WERI-Rb-1 (cell line): Measurements from ENCODE around the gene INPP5K.
"Not testable (repeated sequence)": the region's sequence is repeated elsewhere in the genome, so short reads cannot be mapped to it uniquely, and the experiment has no call there.

Source experiments
- DNase-seq: peaks from one replicate; pipeline ENCODE4 v3.0.0-alpha.2; 2020
- H3K27ac ChIP-seq: fragments of 250-450 bp; sonication (Bioruptor Pico); 2 replicates; pipeline ENCODE4 v1.5.1; 2020; ENCODE audit warnings: mild to moderate bottlenecking, moderate library complexity
- H3K27me3 ChIP-seq: fragments of 250-450 bp; sonication (Bioruptor Pico); 2 replicates; pipeline ENCODE4 v1.5.1; 2021; ENCODE audit warnings: mild to moderate bottlenecking, low read depth, moderate library complexity; ENCODE audit not compliant: insufficient read depth, severe bottlenecking
- H3K36me3 ChIP-seq: fragments of 250-450 bp; sonication (Bioruptor Pico); 2 replicates; pipeline ENCODE4 v1.5.1; 2020; ENCODE audit warnings: mild to moderate bottlenecking, moderate library complexity
- H3K4me3 ChIP-seq: 2 replicates; pipeline ENCODE4 v1.5.1; 2011; ENCODE audit warnings: low read depth, mild to moderate bottlenecking, control low read depth, low read length
- H3K9me3 ChIP-seq: fragments of 250-450 bp; sonication (Bioruptor Pico); 2 replicates; pipeline ENCODE4 v1.5.1; 2021; ENCODE audit warnings: mild to moderate bottlenecking, moderate library complexity; ENCODE audit not compliant: severe bottlenecking
- TF ChIP-seq, protein P1 (sequence below): IDR thresholded peaks from 2 replicates; pipeline ENCODE4 v1.5.1; 2011; ENCODE audit warnings: low read depth, mild to moderate bottlenecking, control low read depth, inconsistent platforms, low read length

INPP5K gene

DNA sequence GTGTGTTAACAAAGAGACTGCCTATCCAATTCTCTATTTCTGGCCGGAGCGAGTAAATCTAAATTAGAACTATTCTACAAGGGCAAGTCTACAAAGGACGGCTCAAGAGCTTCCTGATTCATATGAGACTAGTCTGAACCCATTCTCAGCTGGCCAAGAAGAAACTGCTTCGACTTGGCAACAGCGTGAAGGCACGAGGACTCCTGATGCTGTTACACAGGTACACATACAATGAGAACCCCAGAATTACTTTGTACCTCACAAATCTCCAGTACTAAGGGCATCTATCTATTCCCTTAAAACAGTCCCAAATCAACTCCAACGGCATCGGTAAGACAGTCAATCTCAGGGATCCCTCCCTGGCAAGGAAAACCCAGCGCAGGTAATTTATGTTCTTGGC, 61.9 kb downstream of the INPP5K start:
- TF ChIP-seq, protein P1, sequence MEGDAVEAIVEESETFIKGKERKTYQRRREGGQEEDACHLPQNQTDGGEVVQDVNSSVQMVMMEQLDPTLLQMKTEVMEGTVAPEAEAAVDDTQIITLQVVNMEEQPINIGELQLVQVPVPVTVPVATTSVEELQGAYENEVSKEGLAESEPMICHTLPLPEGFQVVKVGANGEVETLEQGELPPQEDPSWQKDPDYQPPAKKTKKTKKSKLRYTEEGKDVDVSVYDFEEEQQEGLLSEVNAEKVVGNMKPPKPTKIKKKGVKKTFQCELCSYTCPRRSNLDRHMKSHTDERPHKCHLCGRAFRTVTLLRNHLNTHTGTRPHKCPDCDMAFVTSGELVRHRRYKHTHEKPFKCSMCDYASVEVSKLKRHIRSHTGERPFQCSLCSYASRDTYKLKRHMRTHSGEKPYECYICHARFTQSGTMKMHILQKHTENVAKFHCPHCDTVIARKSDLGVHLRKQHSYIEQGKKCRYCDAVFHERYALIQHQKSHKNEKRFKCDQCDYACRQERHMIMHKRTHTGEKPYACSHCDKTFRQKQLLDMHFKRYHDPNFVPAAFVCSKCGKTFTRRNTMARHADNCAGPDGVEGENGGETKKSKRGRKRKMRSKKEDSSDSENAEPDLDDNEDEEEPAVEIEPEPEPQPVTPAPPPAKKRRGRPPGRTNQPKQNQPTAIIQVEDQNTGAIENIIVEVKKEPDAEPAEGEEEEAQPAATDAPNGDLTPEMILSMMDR, result no peak
- no peak for DNase-seq

DNA sequence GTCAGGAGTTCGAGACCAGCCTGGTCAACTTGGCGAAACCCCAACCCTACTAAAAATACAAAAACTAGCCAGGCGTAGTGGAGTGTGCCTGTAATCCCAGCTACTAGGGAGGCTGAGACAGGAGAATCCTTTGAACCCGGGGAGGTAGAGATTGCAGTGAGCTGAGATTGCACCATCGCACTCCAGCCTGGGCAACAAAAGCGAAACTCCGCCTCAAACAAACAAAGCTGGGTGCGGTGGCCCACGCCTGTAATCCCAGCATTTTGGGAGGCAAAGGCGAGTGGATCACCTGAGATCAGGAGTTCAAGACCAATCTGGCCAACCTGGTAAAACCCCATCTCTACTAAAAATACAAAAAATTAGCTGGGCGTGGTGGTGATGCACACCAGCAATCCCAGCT, 62.7 kb downstream of the INPP5K start:
- DNase-seq, H3K4me3 ChIP-seq, H3K9me3 ChIP-seq, H3K27me3 ChIP-seq, H3K27ac ChIP-seq: not testable (repeated sequence)
- H3K36me3 ChIP-seq, result peaks cover 31% of the 10 kb centered on the region

More for the DNA sequence above, 61.9 kb downstream of the INPP5K start:
- no peak overlapping the region for H3K4me3 ChIP-seq
- H3K27me3 ChIP-seq, result no peaks in the 10 kb centered on the region
- H3K27ac ChIP-seq, result no peak overlapping the region
- no peaks in the 10 kb centered on the region for H3K9me3 ChIP-seq
- H3K36me3 ChIP-seq, result peaks cover 27% of the 10 kb centered on the region

DNA sequence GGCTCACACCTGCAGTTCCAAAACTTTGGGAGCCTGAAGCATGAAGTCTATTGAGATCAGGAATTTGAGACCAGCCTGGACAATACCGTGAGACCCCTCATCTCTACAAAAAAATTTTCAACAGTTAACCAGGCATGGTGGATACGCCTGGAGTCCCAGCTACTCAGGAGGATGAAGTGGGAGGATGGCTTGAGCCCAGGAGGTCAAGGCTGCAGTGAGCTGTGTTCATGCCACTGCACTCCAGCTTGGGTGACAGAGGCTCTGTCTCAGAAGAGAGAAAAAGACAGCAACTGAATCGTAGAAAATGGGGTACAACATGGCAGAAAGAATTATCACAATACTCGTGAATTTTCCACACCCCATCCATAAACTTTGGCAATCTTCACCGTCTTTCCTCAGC, 63.6 kb downstream of the INPP5K start:
- TF ChIP-seq, protein P1, result no peak
- peaks cover 35% of the 10 kb centered on the region for H3K36me3 ChIP-seq
- DNase-seq, result no peak
- no peak overlapping the region for H3K4me3 ChIP-seq
- no peaks in the 10 kb centered on the region for H3K27me3 ChIP-seq
- no peak overlapping the region for H3K27ac ChIP-seq
- no peaks in the 10 kb centered on the region for H3K9me3 ChIP-seq

DNA sequence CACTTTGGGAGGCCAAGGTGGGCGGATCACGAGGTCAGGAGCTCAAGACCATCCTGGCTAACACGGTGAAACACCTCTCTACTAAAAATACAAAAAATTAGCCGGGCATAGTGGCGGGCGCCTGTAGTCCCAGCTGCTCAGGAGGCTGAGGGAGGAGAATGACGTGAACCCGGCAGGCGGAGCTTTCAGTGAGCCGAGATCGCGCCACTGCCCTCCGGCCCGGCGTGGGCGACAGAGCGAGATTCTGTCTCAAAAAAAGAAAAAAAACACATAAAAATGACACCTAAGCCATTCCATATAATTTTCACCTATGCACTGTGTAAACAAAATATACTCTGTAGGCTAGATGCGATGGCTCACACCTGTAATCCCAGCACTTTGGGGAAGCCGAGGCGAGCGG, 66.2 kb downstream of the INPP5K start:
- H3K4me3 ChIP-seq, DNase-seq, H3K27ac ChIP-seq, H3K27me3 ChIP-seq, H3K9me3 ChIP-seq: not testable (repeated sequence)
- H3K36me3 ChIP-seq, result peaks cover 30% of the 10 kb centered on the region

DNA sequence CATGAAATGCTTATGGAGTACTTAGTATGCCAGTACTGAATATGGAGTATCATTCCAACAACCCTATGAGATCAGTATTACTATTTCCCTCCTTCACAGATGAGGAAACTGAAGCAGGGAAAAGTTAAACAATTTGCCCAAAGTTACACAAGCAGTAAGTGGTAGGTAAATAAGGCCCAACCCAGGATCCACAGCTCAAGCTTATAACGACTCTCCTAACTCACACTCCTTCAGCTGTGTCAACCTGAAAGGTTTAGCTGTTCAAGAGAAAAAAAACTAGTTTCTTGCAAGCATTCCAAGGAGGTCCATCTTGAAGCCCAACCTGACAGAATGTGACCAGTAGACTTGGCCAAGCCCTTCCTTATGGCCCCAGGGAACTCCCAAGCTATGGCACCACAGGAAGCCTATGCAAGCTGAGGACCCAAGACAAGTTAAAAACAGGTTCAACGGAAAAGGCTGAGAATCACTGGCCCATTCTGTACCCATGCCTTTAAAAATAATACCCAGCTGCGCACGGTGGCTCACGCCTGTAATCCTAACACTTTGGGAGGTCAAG, 66.9 kb downstream of the INPP5K start:
- Histone ChIP-seq H3K9me3 (no peaks in the 10 kb centered on the region), H3K4me3 (no peak overlapping the region), H3K36me3 (peaks cover 28% of the 10 kb centered on the region), H3K27me3 (no peaks in the 10 kb centered on the region), H3K27ac (no peak overlapping the region)
- TF ChIP-seq, protein P1, result no peak
- no peak for DNase-seq

DNA sequence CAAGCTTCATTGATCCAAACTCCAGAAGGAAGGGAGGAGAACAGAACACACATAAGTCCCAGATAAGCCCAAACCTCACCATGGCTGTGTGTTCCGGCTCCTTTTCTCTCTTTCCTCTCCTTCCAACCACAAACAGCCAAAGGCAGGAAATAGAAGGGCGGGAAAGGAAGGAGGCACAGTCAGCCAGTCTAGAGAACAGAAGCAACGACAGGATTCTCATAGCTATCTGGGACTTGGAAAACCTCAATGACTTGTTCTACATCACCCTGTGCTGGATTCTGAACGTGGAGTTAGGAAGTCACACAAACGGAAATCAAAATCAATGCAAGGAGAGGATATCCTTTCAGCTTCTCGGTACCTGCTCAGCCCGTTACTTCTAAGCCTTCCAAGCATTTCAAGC, 69.4 kb downstream of the INPP5K start:
- no peaks in the 10 kb centered on the region for H3K27me3 ChIP-seq
- no peak overlapping the region for H3K4me3 ChIP-seq
- no peak for DNase-seq
- H3K27ac ChIP-seq, result no peak overlapping the region
- TF ChIP-seq, protein P1, result no peak
- peaks cover 22% of the 10 kb centered on the region for H3K36me3 ChIP-seq
- H3K9me3 ChIP-seq, result no peaks in the 10 kb centered on the region

DNA sequence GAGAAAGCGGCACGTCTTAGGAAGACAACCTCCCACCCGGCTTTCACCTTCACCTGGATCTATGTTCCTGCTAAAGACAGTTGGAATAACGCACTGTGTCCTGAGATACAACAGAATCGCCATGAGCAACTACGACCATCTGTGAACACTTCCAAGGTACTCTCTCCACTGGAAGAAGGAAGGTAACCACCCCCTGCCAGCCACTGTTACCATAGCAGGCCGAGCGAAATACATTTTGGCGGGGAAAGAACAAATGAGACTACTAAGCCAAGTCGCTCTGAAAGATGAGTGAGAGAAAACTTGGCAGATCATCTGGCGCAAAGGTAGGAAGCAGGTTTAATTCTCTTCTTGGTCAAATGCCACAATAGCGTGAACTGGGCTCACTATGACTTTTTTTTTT, 70.2 kb downstream of the INPP5K start:
- Histone ChIP-seq H3K4me3 (no peak overlapping the region), H3K36me3 (peaks cover 22% of the 10 kb centered on the region), H3K27ac (no peak overlapping the region), H3K9me3 (no peaks in the 10 kb centered on the region), H3K27me3 (no peaks in the 10 kb centered on the region)
- DNase-seq, result no peak
- TF ChIP-seq, protein P1, result no peak

DNA sequence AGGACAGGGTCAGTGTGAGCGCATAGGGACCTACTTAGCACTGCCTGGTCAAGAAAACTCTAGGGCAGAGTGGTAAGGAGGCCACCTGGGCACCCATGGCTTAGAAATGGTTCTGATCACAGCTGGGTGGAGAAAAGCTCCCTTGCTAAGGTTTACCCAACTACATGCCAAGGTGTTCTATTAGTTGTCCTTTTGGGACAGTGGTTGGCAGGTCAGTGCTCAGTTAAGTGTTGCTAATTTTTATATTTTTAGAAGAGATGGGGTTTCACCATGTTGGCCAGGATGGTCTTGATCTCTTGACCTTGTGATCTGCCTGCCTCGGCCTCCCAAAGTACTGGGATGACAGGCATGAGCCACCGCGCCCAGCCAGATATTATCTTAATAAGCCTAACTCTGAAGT, 70.7 kb downstream of the INPP5K start:
- DNase-seq, H3K9me3 ChIP-seq, H3K4me3 ChIP-seq, H3K27me3 ChIP-seq, H3K27ac ChIP-seq: not testable (repeated sequence)
- H3K36me3 ChIP-seq, result peaks cover 21% of the 10 kb centered on the region
